ENCODE data around the gene PIN4. TPM values are rescaled to one million over a fixed set of nuclear protein-coding genes. Genes with fewer than 3 reads are reported as not detected.

The PIN4 gene
- total and polyA plus RNA-seq, 10 of the 15 experiments (the other 5 are each of a cell fraction or from before 2014, with no cell fraction given) = 8.2 to 53.6 (median 33.9) TPM

GRCh38 chrX:72146527-72146926, 35.0 kb upstream of the PIN4 start:
- no peak overlapping the region for H3K4me3 ChIP-seq
- peaks cover 7% of the 10 kb centered on the region; the same call in 1 of the 2 replicates for H3K4me1 ChIP-seq (ENCODE audit: control insufficient read depth, insufficient read depth, low read length)
- 0 out of 4 replicates have a peak, but pooled peaks cover 0 to 2% of the 10 kb centered on the region in 2 experiments for H3K27me3 ChIP-seq (replicated peaks in 1 of 2; ENCODE audit: control insufficient read depth in 2 of 2, insufficient read depth in 2 of 2, low read length in 1 of 2)
- ATAC-seq (no peak), DNase-seq (ENCODE audit: low read depth, low spot score) (no peak), FAIRE-seq (no peak)
- no peaks in the 10 kb centered on the region for H3K9me3 ChIP-seq (replicated peaks; ENCODE audit: control insufficient read depth, insufficient read depth, low read length)
- intact Hi-C loops (cut with micrococcal nuclease; ENCODE audit: unreplicated experiment) (no loop called here), in situ Hi-C loops (cut with MboI) (no loop called here)
- BruUV-seq (replicated peaks) = no TSS peak
- WGBS (ENCODE audit: insufficient coverage, insufficient replicate concordance, low lambda C conversion rate, missing lambda C conversion rate) = 29% methylated on average over 2 of the region's 2 CpGs
- CTCF ChIA-PET = interaction anchor here (1.0 kb wide), 1 partner anchor 20 kb away, joined by 3 read pairs; no protein-coding TSS in a partner anchor
- H2AFZ ChIP-seq (ENCODE audit: control insufficient read depth, low read depth, low read length) = no peak overlapping the region
- POLR2A ChIA-PET = no interaction called here
- no peak for TF ChIP-seq CHD2 (IDR thresholded peaks at IDR 0.05; ENCODE audit: borderline replicate concordance, low read depth, low read length)
- no peak for TF ChIP-seq TCF3 (IDR thresholded peaks at IDR 0.05; ENCODE audit: borderline replicate concordance, insufficient read depth, low read depth, low read length)
- TF ChIP-seq ETV6 (conservative IDR thresholded peaks at IDR 0.05 in 1 of 2, IDR thresholded peaks at IDR 0.05 in 1 of 2; ENCODE audit: borderline replicate concordance in 1 of 2, low read depth in 1 of 2) = no peak
- no peak for TF ChIP-seq MEF2A (IDR thresholded peaks at IDR 0.05; ENCODE audit: insufficient read depth, low read depth, low read length)
- no peak for TF ChIP-seq SIN3A (IDR thresholded peaks at IDR 0.05; ENCODE audit: low read depth, low read length)
- no peak for TF ChIP-seq BHLHE40 (IDR thresholded peaks at IDR 0.05; ENCODE audit: borderline replicate concordance in 1 of 2, low read depth in 2 of 2, low read length in 1 of 2)
- TF ChIP-seq CBX5 (IDR thresholded peaks at IDR 0.05; ENCODE audit: low read depth) = no peak
- no peak for TF ChIP-seq SMAD5 (IDR thresholded peaks at IDR 0.05; ENCODE audit: low read depth)
- TF ChIP-seq TCF7 (IDR thresholded peaks at IDR 0.05; ENCODE audit: borderline replicate concordance) = no peak
- TF ChIP-seq KAT2A (conservative IDR thresholded peaks at IDR 0.05; ENCODE audit: control insufficient read depth, low read depth, low read length) = no peak
- no peak overlapping the region for H3K4me2 ChIP-seq (ENCODE audit: control insufficient read depth, insufficient read depth)
- no peaks in the 10 kb centered on the region for H4K20me1 ChIP-seq (ENCODE audit: control insufficient read depth, insufficient read depth)
- no peak overlapping the region for H3K9ac ChIP-seq (ENCODE audit: control insufficient read depth, insufficient read depth, low read length)
- no peaks in the 10 kb centered on the region for H3K36me3 ChIP-seq (ENCODE audit: control insufficient read depth in 2 of 2, insufficient read depth in 2 of 2, low read length in 1 of 2)
- H3K79me2 ChIP-seq (ENCODE audit: control insufficient read depth, insufficient read depth, low read length) = no peaks in the 10 kb centered on the region
- RAD21 ChIA-PET (ENCODE audit: unreplicated experiment) = no interaction called here
- no peak overlapping the region for H3K27ac ChIP-seq (ENCODE audit: control insufficient read depth, insufficient read depth)
- SMC1A ChIA-PET (ENCODE audit: uncharacterized antibody, unreplicated experiment) = no interaction called here

Data from GM12878 (cell line).